ENCODE measurements around the gene ABHD2.

- no peak for TF ChIP-seq GATA3 (IDR thresholded peaks at IDR 0.05; ENCODE audit: low read depth, low read length)
- no peak for TF ChIP-seq GATA2 (IDR thresholded peaks at IDR 0.05; ENCODE audit: low read depth, low read length)
These were observed 86.2 kb downstream of the ABHD2 start for GRCh38 chr15:89174476-89174875.
